A673 (cell line): ENCODE data around the gene INTS12.

ENCODE experiments used
- EZH2 ChIP-seq: fragments of 200-600 bp; sonication (generic); IDR thresholded peaks from 2 replicates; pipeline ENCODE4 v1.6.1; 2017; ENCODE audit warnings: borderline replicate concordance, low read depth, mild to moderate bottlenecking, mixed read lengths, antibody characterized with exemption, low read length; ENCODE audit not compliant: poor library complexity, severe bottlenecking
- TF ChIP-seq, protein P1 (sequence below): fragments of 300-800, 200-600 bp; sonication (generic); conservative IDR thresholded peaks from 2 replicates; pipeline ENCODE4 v1.5.1; 2017; ENCODE audit warnings: low read depth, mild to moderate bottlenecking, antibody characterized with exemption, low read length, moderate library complexity, mixed read lengths

- TF ChIP-seq, protein P1, sequence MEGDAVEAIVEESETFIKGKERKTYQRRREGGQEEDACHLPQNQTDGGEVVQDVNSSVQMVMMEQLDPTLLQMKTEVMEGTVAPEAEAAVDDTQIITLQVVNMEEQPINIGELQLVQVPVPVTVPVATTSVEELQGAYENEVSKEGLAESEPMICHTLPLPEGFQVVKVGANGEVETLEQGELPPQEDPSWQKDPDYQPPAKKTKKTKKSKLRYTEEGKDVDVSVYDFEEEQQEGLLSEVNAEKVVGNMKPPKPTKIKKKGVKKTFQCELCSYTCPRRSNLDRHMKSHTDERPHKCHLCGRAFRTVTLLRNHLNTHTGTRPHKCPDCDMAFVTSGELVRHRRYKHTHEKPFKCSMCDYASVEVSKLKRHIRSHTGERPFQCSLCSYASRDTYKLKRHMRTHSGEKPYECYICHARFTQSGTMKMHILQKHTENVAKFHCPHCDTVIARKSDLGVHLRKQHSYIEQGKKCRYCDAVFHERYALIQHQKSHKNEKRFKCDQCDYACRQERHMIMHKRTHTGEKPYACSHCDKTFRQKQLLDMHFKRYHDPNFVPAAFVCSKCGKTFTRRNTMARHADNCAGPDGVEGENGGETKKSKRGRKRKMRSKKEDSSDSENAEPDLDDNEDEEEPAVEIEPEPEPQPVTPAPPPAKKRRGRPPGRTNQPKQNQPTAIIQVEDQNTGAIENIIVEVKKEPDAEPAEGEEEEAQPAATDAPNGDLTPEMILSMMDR, result peak; percentile 64
- no peak for TF ChIP-seq EZH2
Measured at GRCh38 chr4:105715692-105716278, 7.3 kb upstream of the INTS12 start.
